Peyer's patch (tissue), 4 donors: ENCODE measurements around the gene ASCL5. TPM values are rescaled to one million over a fixed set of nuclear protein-coding genes. Genes with fewer than 3 reads are reported as not detected.

ENCODE experiments used
- DNase-seq, 3 donors: peaks; one replicate each; pipeline ENCODE4 v3.0.0-alpha.2; 2017 to 2019
- H3K27ac ChIP-seq, 4 donors: fragments of 200-600 bp; sonication (generic); one replicate each; pipeline ENCODE4 v1.5.1; 2016 to 2019
- H3K27me3 ChIP-seq, 2 donors: fragments of 200-600 bp; sonication (generic); one replicate each; pipeline ENCODE4 v1.5.1; 2019
- H3K36me3 ChIP-seq, 3 donors: fragments of 200-600 bp; sonication (generic); one replicate each; pipeline ENCODE4 v1.5.1; 2016 to 2019
- H3K4me1 ChIP-seq, 4 donors: fragments of 200-600 bp; sonication (generic); one replicate each; pipeline ENCODE4 v1.5.1; 2016 to 2019
- H3K4me3 ChIP-seq, 4 donors: fragments of 200-600 bp; sonication (generic); 1 replicate in 3 of 4; 2 replicates in 1 of 4; pipeline ENCODE4 v1.5.1; 2016 to 2019; ENCODE audit warnings: mild to moderate bottlenecking in 1 of 4
- H3K9me3 ChIP-seq, 4 donors: fragments of 200-600 bp; sonication (generic); one replicate each; pipeline ENCODE4 v1.5.1; 2016 to 2019; ENCODE audit warnings: mild to moderate bottlenecking in 1 of 4
- CTCF ChIP-seq, 6 experiments: fragments of 450-650 bp in 4 of 6; fragments of 200-600 bp in 2 of 6; sonication (generic) in 1 of 6; IDR thresholded peaks; one replicate each; pipeline ENCODE4 v1.5.1; 2017 to 2019; ENCODE audit warnings: antibody characterized with exemption in 6 of 6, mild to moderate bottlenecking in 3 of 6, moderate library complexity in 1 of 6
- POLR2A ChIP-seq, 2 donors: fragments of 450-650 bp; IDR thresholded peaks; one replicate each; pipeline ENCODE4 v1.5.1; 2017; ENCODE audit warnings: antibody characterized with exemption in 2 of 2, mild to moderate bottlenecking in 2 of 2, moderate library complexity in 2 of 2
- total RNA-seq, 4 donors: library from RNA; depleted of rRNA; stranded (reverse); fragments of >200 nt; gene quantifications; one replicate each; pipeline ENCODE4 v1.1.0, GENCODE V29; 2016

ASCL5 gene
- total RNA-seq, 4 donors from 2014 or later: not detected

GRCh38 chr1:201095581-201095980 is 31.4 kb downstream of the ASCL5 start:
- H3K36me3 ChIP-seq: no peaks in the 10 kb centered on the region
- no peak for TF ChIP-seq POLR2A (IDR thresholded peaks at IDR 0.05)
- no peak for TF ChIP-seq CTCF (IDR thresholded peaks at IDR 0.05)
- no peak overlapping the region for H3K27ac ChIP-seq
- peak in 1 of 3 donors; percentile 2 for DNase-seq
- no peaks in the 10 kb centered on the region for H3K9me3 ChIP-seq
- no peaks in the 10 kb centered on the region for H3K27me3 ChIP-seq
- H3K4me1 ChIP-seq: no peaks in the 10 kb centered on the region
- no peak overlapping the region for H3K4me3 ChIP-seq

GRCh38 chr1:201094832-201095231 is 32.2 kb downstream of the ASCL5 start:
- Histone ChIP-seq H3K9me3 (no peaks in the 10 kb centered on the region), H3K27ac (no peak overlapping the region), H3K4me1 (no peaks in the 10 kb centered on the region), H3K36me3 (no peaks in the 10 kb centered on the region), H3K27me3 (no peaks in the 10 kb centered on the region), H3K4me3 (no peak overlapping the region)
- TF ChIP-seq POLR2A (IDR thresholded peaks at IDR 0.05): no peak
- no peak for TF ChIP-seq CTCF (IDR thresholded peaks at IDR 0.05)
- DNase-seq: peak in 1 of 3 donors; percentile 33

- Histone ChIP-seq H3K4me1 (no peaks in the 10 kb centered on the region), H3K9me3 (no peaks in the 10 kb centered on the region), H3K27me3 (no peaks in the 10 kb centered on the region), H3K27ac (no peak overlapping the region), H3K4me3 (no peak overlapping the region), H3K36me3 (no peaks in the 10 kb centered on the region)
- DNase-seq: peak in 1 of 3 donors; percentile 41
- TF ChIP-seq POLR2A (IDR thresholded peaks at IDR 0.05): no peak
- no peak for TF ChIP-seq CTCF (IDR thresholded peaks at IDR 0.05)
Observed at GRCh38 chr1:201093962-201094361, 33.0 kb downstream of the ASCL5 start.

GRCh38 chr1:201093561-201093960 is 33.4 kb downstream of the ASCL5 start:
- H3K27ac ChIP-seq: no peak overlapping the region
- no peaks in the 10 kb centered on the region for H3K36me3 ChIP-seq
- no peaks in the 10 kb centered on the region for H3K27me3 ChIP-seq
- TF ChIP-seq CTCF (IDR thresholded peaks at IDR 0.05) (no peak), POLR2A (IDR thresholded peaks at IDR 0.05) (no peak)
- DNase-seq: no peak
- no peak overlapping the region for H3K4me3 ChIP-seq
- no peaks in the 10 kb centered on the region for H3K9me3 ChIP-seq
- H3K4me1 ChIP-seq: no peaks in the 10 kb centered on the region

GRCh38 chr1:201092738-201093137 is 34.2 kb downstream of the ASCL5 start:
- no peak for DNase-seq
- TF ChIP-seq POLR2A (IDR thresholded peaks at IDR 0.05): no peak
- TF ChIP-seq CTCF (IDR thresholded peaks at IDR 0.05): no peak
- H3K36me3 ChIP-seq: no peaks in the 10 kb centered on the region
- H3K27me3 ChIP-seq: no peaks in the 10 kb centered on the region
- H3K4me1 ChIP-seq: no peaks in the 10 kb centered on the region
- H3K27ac ChIP-seq: no peak overlapping the region
- H3K4me3 ChIP-seq: no peak overlapping the region
- no peaks in the 10 kb centered on the region for H3K9me3 ChIP-seq

GRCh38 chr1:201091256-201091655 is 35.7 kb downstream of the ASCL5 start:
- no peaks in the 10 kb centered on the region for H3K36me3 ChIP-seq
- no peaks in the 10 kb centered on the region for H3K9me3 ChIP-seq
- H3K27me3 ChIP-seq: no peaks in the 10 kb centered on the region
- no peak for TF ChIP-seq CTCF (IDR thresholded peaks at IDR 0.05)
- no peak for TF ChIP-seq POLR2A (IDR thresholded peaks at IDR 0.05)
- H3K4me3 ChIP-seq: no peak overlapping the region
- H3K4me1 ChIP-seq: no peaks in the 10 kb centered on the region
- no peak for DNase-seq
- no peak overlapping the region for H3K27ac ChIP-seq
